Vagina (tissue), 2 donors: Measurements from ENCODE around the gene RBM18. TPM values are rescaled to one million over a fixed set of nuclear protein-coding genes. Genes with fewer than 3 reads are reported as not detected.

Experiments used
- DNase-seq, 2 donors: peaks; one replicate each; pipeline ENCODE4 v3.0.0-alpha.2; 2017; ENCODE audit errors: extremely low spot score in 2 of 2
- H3K27ac ChIP-seq: fragments of 200-600 bp; sonication (generic); one replicate; pipeline ENCODE4 v1.5.1; 2019
- H3K27me3 ChIP-seq: fragments of 200-600 bp; sonication (generic); one replicate; pipeline ENCODE4 v1.5.1; 2019
- H3K36me3 ChIP-seq, 2 donors: fragments of 200-600 bp; sonication (generic); one replicate each; pipeline ENCODE4 v1.5.1; 2017 to 2019
- H3K4me1 ChIP-seq: fragments of 200-600 bp; sonication (generic); one replicate; pipeline ENCODE4 v1.5.1; 2019
- H3K4me3 ChIP-seq, 2 donors: fragments of 200-600 bp; sonication (generic); 1 replicate in 1 of 2; 2 replicates in 1 of 2; pipeline ENCODE4 v1.5.1; 2016 to 2019
- H3K9me3 ChIP-seq: fragments of 200-600 bp; sonication (generic); one replicate; pipeline ENCODE4 v1.5.1; 2019
- POLR2A ChIP-seq, 2 donors: fragments of 450-650 bp; IDR thresholded peaks; one replicate each; pipeline ENCODE4 v1.6.1; 2017; ENCODE audit warnings: antibody characterized with exemption in 2 of 2, mild to moderate bottlenecking in 2 of 2, moderate library complexity in 2 of 2
- POLR2AphosphoS5 ChIP-seq, 2 donors: sonication (generic); formaldehyde crosslinking; IDR thresholded peaks; one replicate each; pipeline ENCODE4 v1.9.0; 2017; ENCODE audit warnings: antibody characterized with exemption in 2 of 2, mild to moderate bottlenecking in 2 of 2, low read depth in 1 of 2; ENCODE audit not compliant: insufficient read depth in 1 of 2
- intact Hi-C: fragments of 100-400 bp; cut with DNase I; formaldehyde crosslinking; loops from one replicate; pipeline ENCODE4 v1.15.1; 2023
- total RNA-seq: library from RNA; depleted of rRNA; stranded (reverse); fragments of >200 nt; gene quantifications from one replicate; pipeline ENCODE4 v1.2.3, GENCODE V29; 2016
- TF ChIP-seq, protein P1 (sequence below), 3 experiments: fragments of 450-650 bp in 2 of 3; fragments of 200-600 bp in 1 of 3; sonication (generic) in 1 of 3; IDR thresholded peaks; one replicate each; pipeline ENCODE4 v1.5.1; 2017 to 2019; ENCODE audit warnings: antibody characterized with exemption in 3 of 3, mild to moderate bottlenecking in 2 of 3, moderate library complexity in 2 of 3

The RBM18 gene
- total RNA-seq, 1 donor from 2014 or later = 11.3 TPM

- TF ChIP-seq POLR2AphosphoS5 (IDR thresholded peaks at IDR 0.05; ENCODE audit: insufficient read depth in 1 of 2, low read depth in 1 of 2) (no peak), POLR2A (IDR thresholded peaks at IDR 0.05) (no peak)
- TF ChIP-seq, protein P1, sequence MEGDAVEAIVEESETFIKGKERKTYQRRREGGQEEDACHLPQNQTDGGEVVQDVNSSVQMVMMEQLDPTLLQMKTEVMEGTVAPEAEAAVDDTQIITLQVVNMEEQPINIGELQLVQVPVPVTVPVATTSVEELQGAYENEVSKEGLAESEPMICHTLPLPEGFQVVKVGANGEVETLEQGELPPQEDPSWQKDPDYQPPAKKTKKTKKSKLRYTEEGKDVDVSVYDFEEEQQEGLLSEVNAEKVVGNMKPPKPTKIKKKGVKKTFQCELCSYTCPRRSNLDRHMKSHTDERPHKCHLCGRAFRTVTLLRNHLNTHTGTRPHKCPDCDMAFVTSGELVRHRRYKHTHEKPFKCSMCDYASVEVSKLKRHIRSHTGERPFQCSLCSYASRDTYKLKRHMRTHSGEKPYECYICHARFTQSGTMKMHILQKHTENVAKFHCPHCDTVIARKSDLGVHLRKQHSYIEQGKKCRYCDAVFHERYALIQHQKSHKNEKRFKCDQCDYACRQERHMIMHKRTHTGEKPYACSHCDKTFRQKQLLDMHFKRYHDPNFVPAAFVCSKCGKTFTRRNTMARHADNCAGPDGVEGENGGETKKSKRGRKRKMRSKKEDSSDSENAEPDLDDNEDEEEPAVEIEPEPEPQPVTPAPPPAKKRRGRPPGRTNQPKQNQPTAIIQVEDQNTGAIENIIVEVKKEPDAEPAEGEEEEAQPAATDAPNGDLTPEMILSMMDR (IDR thresholded peaks at IDR 0.05) = no peak
- intact Hi-C loops = no loop called here
These were observed 13.3 kb downstream of the RBM18 start for GRCh38 chr9:122251351-122251750.

GRCh38 chr9:122248448-122248865, 16.2 kb downstream of the RBM18 start:
- Histone ChIP-seq H3K36me3 (peaks cover under 1 to 55% of the 10 kb centered on the region in 2 donors), H3K4me3 (no peak overlapping the region), H3K4me1 (no peaks in the 10 kb centered on the region), H3K9me3 (no peaks in the 10 kb centered on the region), H3K27me3 (no peaks in the 10 kb centered on the region), H3K27ac (no peak overlapping the region)
- intact Hi-C loops = no loop called here
- DNase-seq = no peak
- peak in 1 of 2 donors; percentile 37 for TF ChIP-seq POLR2AphosphoS5 (IDR thresholded peaks at IDR 0.05; ENCODE audit: insufficient read depth in 1 of 2, low read depth in 1 of 2)
- TF ChIP-seq, protein P1 (IDR thresholded peaks at IDR 0.05) = no peak

More at GRCh38 chr9:122251351-122251750, 13.3 kb downstream of the RBM18 start:
- no peak for DNase-seq
- no peaks in the 10 kb centered on the region for H3K27me3 ChIP-seq
- H3K4me3 ChIP-seq = no peak overlapping the region
- no peak overlapping the region for H3K27ac ChIP-seq
- no peaks in the 10 kb centered on the region for H3K9me3 ChIP-seq
- no peaks in the 10 kb centered on the region for H3K4me1 ChIP-seq
- peaks cover 0 to 31% of the 10 kb centered on the region in 2 donors for H3K36me3 ChIP-seq

DNA sequence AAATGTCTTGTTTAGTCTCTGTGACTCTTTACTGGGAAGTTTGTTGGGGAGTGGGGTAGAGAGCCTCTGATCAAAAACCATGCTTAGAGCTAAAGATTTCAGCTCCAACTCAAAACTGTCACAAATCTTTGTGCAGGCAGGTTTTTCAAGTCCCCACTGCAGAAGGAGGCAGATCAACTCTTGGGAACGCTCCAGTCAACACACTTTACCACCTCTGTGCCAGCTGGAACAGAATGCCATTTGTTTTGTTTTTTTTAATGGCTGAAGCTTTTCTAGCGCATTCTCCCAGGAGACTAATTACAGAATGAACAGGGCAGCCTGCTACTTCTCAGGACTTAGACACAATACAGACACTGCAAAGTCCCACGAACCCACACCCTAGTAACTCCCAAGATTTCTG, 18.0 kb downstream of the RBM18 start:
- TF ChIP-seq, protein P1 (IDR thresholded peaks at IDR 0.05) = no peak
- TF ChIP-seq POLR2AphosphoS5 (IDR thresholded peaks at IDR 0.05; ENCODE audit: insufficient read depth in 1 of 2, low read depth in 1 of 2) (no peak), POLR2A (IDR thresholded peaks at IDR 0.05) (no peak)
- Histone ChIP-seq H3K4me1 (no peaks in the 10 kb centered on the region), H3K36me3 (peaks cover 6 to 72% of the 10 kb centered on the region in 2 donors), H3K27ac (no peak overlapping the region), H3K9me3 (no peaks in the 10 kb centered on the region), H3K27me3 (no peaks in the 10 kb centered on the region), H3K4me3 (no peak overlapping the region)
- intact Hi-C loops = no loop called here
- DNase-seq = no peak

DNA sequence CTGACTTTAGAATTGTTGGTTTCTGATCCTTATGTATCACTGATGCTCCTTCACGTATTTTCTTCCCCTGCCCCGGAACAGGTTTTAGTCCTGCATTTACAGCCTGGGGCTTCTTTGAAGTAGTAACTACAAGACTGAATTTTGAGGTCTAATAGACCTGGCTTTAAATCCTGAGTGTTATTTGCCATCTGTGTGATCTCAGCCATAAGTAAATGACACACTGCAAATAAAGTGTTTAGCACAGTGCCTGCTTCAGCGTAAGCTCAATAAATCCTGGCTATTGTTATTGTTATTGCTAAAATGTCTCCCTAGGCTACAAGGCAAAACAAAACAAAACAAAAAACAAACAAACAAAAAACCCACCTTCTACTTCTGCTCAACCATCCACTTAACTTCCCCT, 20.3 kb downstream of the RBM18 start:
- DNase-seq = no peak
- Histone ChIP-seq H3K36me3 (peaks cover 6 to 80% of the 10 kb centered on the region in 2 donors), H3K27me3 (no peaks in the 10 kb centered on the region), H3K9me3 (no peaks in the 10 kb centered on the region), H3K4me3 (no peak overlapping the region), H3K4me1 (no peaks in the 10 kb centered on the region), H3K27ac (no peak overlapping the region)
- no peak for TF ChIP-seq POLR2AphosphoS5 (IDR thresholded peaks at IDR 0.05; ENCODE audit: insufficient read depth in 1 of 2, low read depth in 1 of 2)
- TF ChIP-seq POLR2A (IDR thresholded peaks at IDR 0.05) = no peak
- TF ChIP-seq, protein P1 (IDR thresholded peaks at IDR 0.05) = no peak
- intact Hi-C loops = no loop called here

DNA sequence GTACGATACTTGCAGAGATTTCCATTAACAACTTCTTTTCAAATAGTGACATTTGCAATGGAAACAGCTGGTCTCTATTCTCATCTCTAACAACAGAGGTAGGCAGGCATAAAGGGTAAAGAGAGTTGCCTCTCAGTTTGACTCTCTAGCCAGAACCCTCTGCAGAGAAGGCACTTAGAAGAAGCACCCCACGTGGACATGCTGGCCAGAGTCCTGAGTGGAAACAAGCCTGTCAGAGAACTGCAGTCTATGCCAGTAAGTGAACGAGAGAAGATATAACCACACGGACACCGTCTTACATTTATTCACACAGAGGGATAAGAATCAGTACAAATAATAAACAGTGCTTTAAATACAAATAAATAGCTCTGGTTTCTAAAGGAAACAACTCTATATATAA, 24.9 kb downstream of the RBM18 start:
- Histone ChIP-seq H3K27ac (no peak overlapping the region), H3K9me3 (no peaks in the 10 kb centered on the region), H3K27me3 (no peaks in the 10 kb centered on the region), H3K4me1 (no peaks in the 10 kb centered on the region), H3K4me3 (no peak overlapping the region), H3K36me3 (peaks cover 6 to 47% of the 10 kb centered on the region in 2 donors)
- no peak for TF ChIP-seq POLR2AphosphoS5 (IDR thresholded peaks at IDR 0.05; ENCODE audit: insufficient read depth in 1 of 2, low read depth in 1 of 2)
- TF ChIP-seq POLR2A (IDR thresholded peaks at IDR 0.05) = no peak
- TF ChIP-seq, protein P1 (IDR thresholded peaks at IDR 0.05) = no peak
- intact Hi-C loops = no loop called here
- no peak for DNase-seq
